Midbrain (tissue), 1 donor: ENCODE measurements around the gene HTR1B.

Experiments
- DNase-seq: peaks from one replicate; lab custom pipeline; 2025; lab: John Stamatoyannopoulos, UW

HTR1B gene

GRCh38 chr6:77463308-77463860, at the start of gene HTR1B:
HTR1B (minus strand) TSS chr6:77463491; CDS start chr6:77463403, 88 bp downstream.
- no peak for DNase-seq

GRCh38 chr6:77512554-77512953, 49.3 kb upstream of the HTR1B start:
- DNase-seq = no peak

GRCh38 chr6:77511860-77512259, 48.6 kb upstream of the HTR1B start:
- no peak for DNase-seq

GRCh38 chr6:77502981-77503380, 39.7 kb upstream of the HTR1B start:
- DNase-seq = no peak

GRCh38 chr6:77492530-77492929, 29.2 kb upstream of the HTR1B start:
- no peak for DNase-seq

GRCh38 chr6:77487808-77488425, 24.6 kb upstream of the HTR1B start:
- no peak for DNase-seq

- no peak for DNase-seq
Observed at GRCh38 chr6:77482981-77483380, 19.7 kb upstream of the HTR1B start.

GRCh38 chr6:77474973-77475372, 11.7 kb upstream of the HTR1B start:
- DNase-seq = no peak

GRCh38 chr6:77474286-77474956, 11.1 kb upstream of the HTR1B start:
- no peak for DNase-seq

- DNase-seq = no peak
Observed at GRCh38 chr6:77470983-77471382, 7.7 kb upstream of the HTR1B start.

GRCh38 chr6:77468939-77469338, 5.6 kb upstream of the HTR1B start:
- no peak for DNase-seq

- peak; percentile 34 for DNase-seq
Observed at GRCh38 chr6:77466451-77467437, 3.5 kb upstream of the HTR1B start.

- DNase-seq = peak; percentile 31
Observed at GRCh38 chr6:77466055-77466450, 2.8 kb upstream of the HTR1B start.

- DNase-seq = no peak
Observed at GRCh38 chr6:77464495-77464867, 1.2 kb upstream of the HTR1B start.

- DNase-seq = no peak
Observed at GRCh38 chr6:77463861-77464494, 687 bp upstream of the HTR1B start.

- no peak for DNase-seq
Observed at GRCh38 chr6:77462359-77463307, 658 bp downstream of the HTR1B start.

- no peak for DNase-seq
Observed at GRCh38 chr6:77461796-77462195, 1.5 kb downstream of the HTR1B start.

GRCh38 chr6:77458421-77458820, 4.9 kb downstream of the HTR1B start:
- no peak for DNase-seq

- DNase-seq = peak; percentile 48
Observed at GRCh38 chr6:77457720-77458349, 5.5 kb downstream of the HTR1B start.

- DNase-seq = no peak
Observed at GRCh38 chr6:77456531-77457248, 6.6 kb downstream of the HTR1B start.
